Right lobe of liver (tissue), 4 donors: ENCODE results near the gene NFE2L3.
"Not testable (repeated sequence)": the region's sequence is repeated elsewhere in the genome, so short reads cannot be mapped to it uniquely, and the experiment has no call there.

ENCODE experiments used
- POLR2A ChIP-seq: fragments of 450-650 bp; IDR thresholded peaks from one replicate; pipeline ENCODE4 v1.6.1; 2017; ENCODE audit warnings: antibody characterized with exemption, mild to moderate bottlenecking
- TF ChIP-seq, protein P1 (sequence below), 4 donors: fragments of 200-600 bp in 3 of 4; fragments of 450-650 bp in 1 of 4; IDR thresholded peaks; one replicate each; pipeline versions ENCODE4 v1.5.1 to v1.8.0; 2016 to 2022; ENCODE audit warnings: antibody characterized with exemption in 4 of 4, mild to moderate bottlenecking in 2 of 4
- donor health status: DM: no; HTN: no; CAD: no.
- donor health status: DM: no; HTN: no; CAD: no.
- donor health status: DM: no; HTN: yes; CAD: no.

DNA sequence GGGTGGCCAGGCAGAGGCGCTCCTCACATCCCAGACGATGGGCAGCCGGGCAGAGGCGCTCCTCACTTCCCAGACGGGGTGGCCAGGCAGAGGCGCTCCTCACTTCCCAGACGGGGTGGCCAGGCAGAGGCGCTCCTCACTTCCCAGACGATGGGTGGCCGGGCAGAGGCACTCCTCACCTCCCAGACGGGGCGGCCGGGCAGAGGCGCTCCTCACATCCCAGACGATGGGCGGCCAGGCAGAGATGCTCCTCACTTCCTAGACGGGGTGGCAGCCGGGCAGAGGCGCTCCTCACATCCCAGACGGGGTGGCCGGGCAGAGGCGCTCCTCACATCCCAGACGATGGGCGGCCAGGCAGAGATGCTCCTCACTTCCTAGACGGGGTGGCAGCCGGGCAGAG, 24.7 kb downstream of the NFE2L3 start:
- not testable (repeated sequence) for TF ChIP-seq POLR2A
- TF ChIP-seq, protein P1, sequence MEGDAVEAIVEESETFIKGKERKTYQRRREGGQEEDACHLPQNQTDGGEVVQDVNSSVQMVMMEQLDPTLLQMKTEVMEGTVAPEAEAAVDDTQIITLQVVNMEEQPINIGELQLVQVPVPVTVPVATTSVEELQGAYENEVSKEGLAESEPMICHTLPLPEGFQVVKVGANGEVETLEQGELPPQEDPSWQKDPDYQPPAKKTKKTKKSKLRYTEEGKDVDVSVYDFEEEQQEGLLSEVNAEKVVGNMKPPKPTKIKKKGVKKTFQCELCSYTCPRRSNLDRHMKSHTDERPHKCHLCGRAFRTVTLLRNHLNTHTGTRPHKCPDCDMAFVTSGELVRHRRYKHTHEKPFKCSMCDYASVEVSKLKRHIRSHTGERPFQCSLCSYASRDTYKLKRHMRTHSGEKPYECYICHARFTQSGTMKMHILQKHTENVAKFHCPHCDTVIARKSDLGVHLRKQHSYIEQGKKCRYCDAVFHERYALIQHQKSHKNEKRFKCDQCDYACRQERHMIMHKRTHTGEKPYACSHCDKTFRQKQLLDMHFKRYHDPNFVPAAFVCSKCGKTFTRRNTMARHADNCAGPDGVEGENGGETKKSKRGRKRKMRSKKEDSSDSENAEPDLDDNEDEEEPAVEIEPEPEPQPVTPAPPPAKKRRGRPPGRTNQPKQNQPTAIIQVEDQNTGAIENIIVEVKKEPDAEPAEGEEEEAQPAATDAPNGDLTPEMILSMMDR (IDR thresholded peaks at IDR 0.05) = not testable (repeated sequence)
